Measurements from ENCODE around the gene CDKL5.

CDKL5 gene

GRCh38 chrX:18619288-18619687, 193.9 kb downstream of the CDKL5 start:
- no peak for TF ChIP-seq EZH2phosphoT487 (IDR thresholded peaks at IDR 0.05; ENCODE audit: borderline replicate concordance)
- TF ChIP-seq, protein P1, sequence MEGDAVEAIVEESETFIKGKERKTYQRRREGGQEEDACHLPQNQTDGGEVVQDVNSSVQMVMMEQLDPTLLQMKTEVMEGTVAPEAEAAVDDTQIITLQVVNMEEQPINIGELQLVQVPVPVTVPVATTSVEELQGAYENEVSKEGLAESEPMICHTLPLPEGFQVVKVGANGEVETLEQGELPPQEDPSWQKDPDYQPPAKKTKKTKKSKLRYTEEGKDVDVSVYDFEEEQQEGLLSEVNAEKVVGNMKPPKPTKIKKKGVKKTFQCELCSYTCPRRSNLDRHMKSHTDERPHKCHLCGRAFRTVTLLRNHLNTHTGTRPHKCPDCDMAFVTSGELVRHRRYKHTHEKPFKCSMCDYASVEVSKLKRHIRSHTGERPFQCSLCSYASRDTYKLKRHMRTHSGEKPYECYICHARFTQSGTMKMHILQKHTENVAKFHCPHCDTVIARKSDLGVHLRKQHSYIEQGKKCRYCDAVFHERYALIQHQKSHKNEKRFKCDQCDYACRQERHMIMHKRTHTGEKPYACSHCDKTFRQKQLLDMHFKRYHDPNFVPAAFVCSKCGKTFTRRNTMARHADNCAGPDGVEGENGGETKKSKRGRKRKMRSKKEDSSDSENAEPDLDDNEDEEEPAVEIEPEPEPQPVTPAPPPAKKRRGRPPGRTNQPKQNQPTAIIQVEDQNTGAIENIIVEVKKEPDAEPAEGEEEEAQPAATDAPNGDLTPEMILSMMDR (conservative IDR thresholded peaks at IDR 0.05; ENCODE audit: low read length) = no peak
- H3F3A ChIP-seq (ENCODE audit: low read depth) = no peaks in the 10 kb centered on the region
- H3K4me1 ChIP-seq (ENCODE audit: insufficient read depth, low read length, poor library complexity, severe bottlenecking) = no peaks in the 10 kb centered on the region

DNA sequence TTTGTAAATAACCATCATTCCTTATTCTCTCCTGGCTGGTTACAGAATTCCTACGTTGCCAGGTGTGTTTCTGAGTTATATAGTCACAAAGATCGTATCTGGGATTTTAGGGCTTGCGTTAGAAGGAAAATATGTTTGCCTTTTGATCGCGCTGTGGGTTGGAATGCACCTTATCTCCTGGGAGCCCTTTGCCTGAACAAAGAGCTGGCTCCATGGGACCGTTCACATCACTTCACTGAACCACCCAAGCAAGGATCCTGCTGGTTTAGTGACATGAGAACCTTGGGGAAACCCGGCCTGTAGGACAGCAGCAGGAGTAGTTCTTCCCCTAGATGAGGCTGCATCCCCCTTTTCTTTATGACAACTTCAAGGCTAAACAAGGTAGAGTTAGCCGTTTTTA, 194.9 kb downstream of the CDKL5 start:
- H3K27me3 ChIP-seq (ENCODE audit: insufficient read depth, low read length, poor library complexity, severe bottlenecking) = no peaks in the 10 kb centered on the region
- H3K4me2 ChIP-seq (ENCODE audit: low read depth, low read length, poor library complexity, severe bottlenecking) = no peak overlapping the region
- no peak overlapping the region for H2AFZ ChIP-seq (ENCODE audit: low read length)
- no peaks in the 10 kb centered on the region for H3K4me1 ChIP-seq (ENCODE audit: insufficient read depth, low read length, poor library complexity, severe bottlenecking)
- no peaks in the 10 kb centered on the region for H3K9me2 ChIP-seq (replicated peaks; ENCODE audit: low read depth, low read length)
- no peaks in the 10 kb centered on the region for H3K79me2 ChIP-seq (ENCODE audit: insufficient read depth, low read length)
- no peaks in the 10 kb centered on the region for H3F3A ChIP-seq (ENCODE audit: low read depth)
- H4K20me1 ChIP-seq (ENCODE audit: insufficient read depth, low read length, poor library complexity, severe bottlenecking) = no peaks in the 10 kb centered on the region
- H3K4me3 ChIP-seq (ENCODE audit: low read length, poor library complexity, severe bottlenecking) = no peak overlapping the region
- peaks cover 4% of the 10 kb centered on the region; the same call in 1 of the 2 replicates for H3K36me3 ChIP-seq (ENCODE audit: insufficient read depth, low read length)
- TF ChIP-seq EZH2phosphoT487 (IDR thresholded peaks at IDR 0.05; ENCODE audit: borderline replicate concordance) = no peak
- TF ChIP-seq, protein P1 (conservative IDR thresholded peaks at IDR 0.05; ENCODE audit: low read length) = no peak
- H3K9me3 ChIP-seq (ENCODE audit: insufficient read depth, low read depth, low read length) = no peaks in the 10 kb centered on the region
- no peak overlapping the region for H3K9ac ChIP-seq (ENCODE audit: low read depth, low read length, poor library complexity, severe bottlenecking)

More at GRCh38 chrX:18619288-18619687, 193.9 kb downstream of the CDKL5 start:
- Histone ChIP-seq H3K9me3 (ENCODE audit: insufficient read depth, low read depth, low read length) (no peaks in the 10 kb centered on the region), H3K4me2 (ENCODE audit: low read depth, low read length, poor library complexity, severe bottlenecking) (no peak overlapping the region), H3K9ac (ENCODE audit: low read depth, low read length, poor library complexity, severe bottlenecking) (no peak overlapping the region), H3K9me2 (replicated peaks; ENCODE audit: low read depth, low read length) (no peaks in the 10 kb centered on the region), H2AFZ (ENCODE audit: low read length) (no peak overlapping the region), H3K4me3 (ENCODE audit: low read length, poor library complexity, severe bottlenecking) (no peak overlapping the region), H4K20me1 (ENCODE audit: insufficient read depth, low read length, poor library complexity, severe bottlenecking) (no peaks in the 10 kb centered on the region), H3K79me2 (ENCODE audit: insufficient read depth, low read length) (no peaks in the 10 kb centered on the region), H3K27me3 (ENCODE audit: insufficient read depth, low read length, poor library complexity, severe bottlenecking) (no peaks in the 10 kb centered on the region), H3K36me3 (ENCODE audit: insufficient read depth, low read length) (no peaks in the 10 kb centered on the region)

DNA sequence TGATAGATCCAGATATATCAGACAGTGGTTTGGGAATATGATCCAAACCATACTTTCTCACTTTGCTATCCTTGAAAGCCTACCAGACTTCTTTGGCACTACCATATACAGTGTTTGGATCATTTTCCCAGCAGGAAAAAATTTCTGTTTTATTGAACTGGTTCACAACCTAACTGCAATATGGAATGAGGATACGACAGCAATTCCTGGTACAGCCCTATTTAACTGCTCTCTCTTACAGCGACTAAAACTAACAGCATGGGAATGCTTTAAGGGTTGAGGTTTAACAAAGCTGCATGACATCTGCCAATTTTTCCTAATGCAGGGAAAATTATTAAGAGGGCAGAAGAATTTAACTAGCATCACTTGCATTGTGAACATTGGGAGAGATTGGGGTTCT, 199.2 kb downstream of the CDKL5 start:
- no peaks in the 10 kb centered on the region for H4K20me1 ChIP-seq (ENCODE audit: insufficient read depth, low read length, poor library complexity, severe bottlenecking)
- H3K9ac ChIP-seq (ENCODE audit: low read depth, low read length, poor library complexity, severe bottlenecking) = no peak overlapping the region
- no peaks in the 10 kb centered on the region for H3K9me2 ChIP-seq (replicated peaks; ENCODE audit: low read depth, low read length)
- H3K36me3 ChIP-seq (ENCODE audit: insufficient read depth, low read length) = peaks cover 6% of the 10 kb centered on the region; the same call in 1 of the 2 replicates
- H3K9me3 ChIP-seq (ENCODE audit: insufficient read depth, low read depth, low read length) = no peaks in the 10 kb centered on the region
- H3K4me3 ChIP-seq (ENCODE audit: low read length, poor library complexity, severe bottlenecking) = no peak overlapping the region
- no peaks in the 10 kb centered on the region for H3K4me1 ChIP-seq (ENCODE audit: insufficient read depth, low read length, poor library complexity, severe bottlenecking)
- H3K4me2 ChIP-seq (ENCODE audit: low read depth, low read length, poor library complexity, severe bottlenecking) = no peak overlapping the region
- H2AFZ ChIP-seq (ENCODE audit: low read length) = no peak overlapping the region
- no peak for TF ChIP-seq EZH2phosphoT487 (IDR thresholded peaks at IDR 0.05; ENCODE audit: borderline replicate concordance)
- TF ChIP-seq, protein P1 (conservative IDR thresholded peaks at IDR 0.05; ENCODE audit: low read length) = no peak
- no peaks in the 10 kb centered on the region for H3F3A ChIP-seq (ENCODE audit: low read depth)
- no peaks in the 10 kb centered on the region for H3K79me2 ChIP-seq (ENCODE audit: insufficient read depth, low read length)
- H3K27me3 ChIP-seq (ENCODE audit: insufficient read depth, low read length, poor library complexity, severe bottlenecking) = no peaks in the 10 kb centered on the region
